GM19043 (cell line): ENCODE results near the gene GHSR.

Source experiments
- ATAC-seq: cut with Tn5 transposase; IDR thresholded peaks from one replicate; pipeline ENCODE4 v1.9.1; 2021; ENCODE audit warnings: low read depth; ENCODE audit not compliant: unreplicated experiment

Gene GHSR

DNA sequence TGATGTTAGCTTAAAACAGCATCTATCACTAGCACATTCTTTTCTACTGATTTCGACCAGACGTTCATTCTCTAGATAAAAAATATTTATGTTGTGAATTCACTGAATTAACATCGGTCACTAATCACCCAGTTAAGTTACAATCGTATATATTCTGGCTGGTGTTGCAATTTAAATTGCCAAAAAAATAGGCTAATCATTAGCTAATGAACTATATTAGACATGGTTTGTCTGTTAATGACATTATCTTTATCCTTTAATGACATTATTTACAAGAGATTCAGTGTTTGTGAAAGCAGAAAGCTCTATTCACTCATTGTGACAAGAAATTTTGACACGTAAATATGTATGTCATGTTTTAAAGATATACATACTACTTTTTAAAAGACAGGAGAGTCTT lies 6.7 kb downstream of the GHSR start:
- ATAC-seq, result no peak

DNA sequence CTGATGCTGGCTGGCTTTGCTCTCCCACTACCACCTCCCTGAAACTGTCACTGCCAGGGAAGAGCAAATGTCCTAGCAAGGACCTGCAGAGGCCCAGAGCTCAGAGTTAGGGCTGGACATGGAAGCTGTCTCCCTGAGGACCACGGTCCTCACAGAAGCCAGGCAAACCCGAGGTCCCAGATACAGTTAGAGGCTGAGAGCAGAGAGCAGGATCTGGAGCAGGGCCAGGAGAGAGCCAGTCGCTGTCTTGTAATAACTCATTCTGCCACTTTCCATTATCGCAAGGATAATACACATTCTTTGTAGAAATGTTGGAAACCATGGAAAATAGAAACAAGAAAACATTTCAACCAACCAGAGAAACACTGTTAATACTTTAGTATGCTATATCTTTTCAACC lies 10.1 kb downstream of the GHSR start:
- no peak for ATAC-seq

DNA sequence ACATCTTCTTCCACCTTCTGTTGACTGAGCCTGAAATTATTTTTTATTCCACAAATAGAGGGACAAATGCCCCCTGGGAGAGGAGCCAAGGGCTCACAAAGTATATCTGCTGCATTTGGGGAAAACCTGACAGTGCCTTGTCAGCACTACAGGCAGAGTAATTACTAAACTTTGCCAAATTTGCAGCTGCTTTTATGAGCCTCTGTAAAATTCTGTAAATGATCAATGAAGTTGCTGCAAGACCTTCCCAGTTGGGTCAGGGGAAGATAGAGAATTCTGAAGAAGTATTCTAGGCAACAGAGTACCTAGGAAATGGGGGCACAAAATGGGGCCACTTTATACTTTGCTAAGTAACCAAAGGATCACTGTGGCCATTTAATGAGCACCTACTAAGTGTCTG lies 10.5 kb downstream of the GHSR start:
- no peak for ATAC-seq

DNA sequence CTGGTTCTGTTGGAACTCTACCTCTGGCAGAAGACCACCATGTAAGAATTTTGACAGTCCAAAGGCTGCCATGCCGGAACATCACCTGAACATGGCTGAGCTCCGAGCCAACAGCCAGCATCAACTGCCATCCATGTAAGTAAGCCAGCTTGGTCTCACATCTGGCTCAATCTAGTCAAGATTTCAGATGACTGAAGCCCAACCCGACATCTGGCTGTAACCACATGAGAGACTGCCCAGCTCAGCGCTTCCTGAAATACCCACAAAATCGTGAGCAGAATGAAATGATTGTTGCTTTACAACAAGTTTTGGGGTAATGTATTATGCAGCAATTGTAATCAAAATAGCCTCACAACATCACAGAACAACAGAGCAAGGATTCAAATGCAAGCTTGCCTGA lies 32.9 kb downstream of the GHSR start:
- no peak for ATAC-seq

DNA sequence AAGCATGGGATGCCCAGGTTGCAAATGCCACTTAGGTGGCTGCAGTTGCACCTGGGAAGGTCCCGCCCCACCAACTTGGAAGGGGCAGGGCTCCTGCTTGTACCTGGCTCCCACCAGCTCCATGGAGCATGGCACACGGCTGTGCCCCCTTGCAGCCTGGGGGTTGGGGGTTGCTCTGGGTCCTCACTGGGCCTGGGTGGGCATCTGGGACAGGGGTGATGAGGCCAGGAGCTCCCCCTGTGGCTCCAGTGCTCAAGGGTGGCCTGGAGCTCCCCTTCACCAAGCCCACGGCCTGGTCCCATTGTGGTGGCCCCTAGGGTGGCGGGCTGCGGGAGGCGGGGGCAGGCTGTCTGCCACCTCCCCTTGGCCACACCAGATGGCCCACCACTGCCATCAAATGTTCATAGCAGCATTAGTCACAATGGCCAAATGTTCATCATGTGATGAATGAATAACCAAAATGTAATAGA lies 36.7 kb downstream of the GHSR start:
- ATAC-seq, result no peak

DNA sequence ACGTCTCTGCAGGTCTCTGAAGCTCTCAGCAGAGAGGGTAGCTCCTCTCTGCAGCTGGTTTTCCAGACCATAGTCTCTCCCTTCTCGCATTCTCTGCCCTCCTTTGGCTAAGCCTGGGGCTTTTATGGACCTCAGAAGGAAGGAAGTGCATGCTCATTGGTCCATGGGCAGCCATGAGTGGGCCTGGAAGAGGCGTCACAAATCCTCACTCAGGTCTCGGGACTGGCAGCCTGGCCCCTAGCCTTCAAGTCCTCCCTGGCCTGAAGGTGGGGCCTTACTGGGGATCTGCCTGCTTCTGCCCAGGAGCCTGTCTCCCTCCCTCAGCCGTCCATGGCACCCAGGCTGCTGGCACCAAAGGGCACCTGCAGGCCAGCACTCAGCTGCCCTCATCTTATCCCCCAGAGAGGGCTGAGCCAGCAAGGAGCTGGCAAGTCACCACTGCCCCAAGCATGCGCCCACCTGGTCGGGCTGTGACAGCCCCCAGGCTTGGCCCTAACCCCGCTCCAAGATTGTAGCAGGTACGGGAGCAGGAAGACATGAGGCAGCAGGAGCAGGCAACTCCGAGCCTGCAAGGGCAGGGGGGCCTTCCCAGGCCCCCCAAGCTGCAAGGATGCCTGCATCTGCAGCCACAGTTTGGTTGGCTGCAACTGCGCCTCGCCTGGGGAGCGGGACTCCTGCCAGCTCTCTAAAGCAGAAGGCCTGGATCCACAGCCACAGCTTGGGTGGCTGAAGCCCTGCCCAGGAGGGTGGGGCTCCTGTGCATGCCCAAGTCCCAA lies 37.4 kb downstream of the GHSR start:
- no peak for ATAC-seq

DNA sequence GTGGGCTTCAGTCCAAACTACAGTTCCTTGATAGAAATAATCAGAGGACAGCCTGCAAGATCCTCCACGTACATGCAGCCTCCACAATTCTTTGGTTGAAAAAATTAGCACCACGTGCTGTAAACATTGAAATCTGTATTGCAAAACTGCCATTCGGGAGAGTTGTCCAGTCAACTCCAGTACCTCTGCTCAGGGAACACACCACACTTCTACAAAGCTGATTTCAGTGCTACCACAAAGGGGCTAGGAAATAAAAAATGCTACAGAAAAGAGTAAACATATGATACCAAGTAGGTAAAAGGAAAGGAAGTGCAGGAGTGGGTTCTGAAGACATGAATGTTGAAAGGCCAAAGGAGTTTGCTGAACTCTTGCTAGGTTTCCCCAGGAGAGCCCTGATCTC lies 40.4 kb downstream of the GHSR start:
- no peak for ATAC-seq

DNA sequence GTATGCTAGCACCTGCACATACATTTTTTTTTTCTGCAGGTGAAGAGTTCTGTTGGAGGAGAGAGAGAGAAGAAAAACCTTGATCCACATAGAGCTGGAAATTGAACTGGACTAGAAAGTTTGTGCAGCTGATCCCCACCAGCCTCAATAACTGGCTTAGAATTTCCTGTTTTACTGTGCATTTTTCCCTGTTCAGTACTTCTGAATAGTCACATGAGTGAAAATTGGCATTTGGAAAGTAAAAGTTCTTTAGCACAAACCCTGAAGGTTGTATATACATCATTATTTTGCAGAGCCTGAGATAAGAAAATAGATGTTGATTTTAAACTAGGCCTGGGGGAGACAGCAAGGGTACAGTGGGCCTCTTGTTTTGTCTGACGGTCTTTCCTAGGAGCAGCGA lies 42.3 kb downstream of the GHSR start:
- no peak for ATAC-seq

DNA sequence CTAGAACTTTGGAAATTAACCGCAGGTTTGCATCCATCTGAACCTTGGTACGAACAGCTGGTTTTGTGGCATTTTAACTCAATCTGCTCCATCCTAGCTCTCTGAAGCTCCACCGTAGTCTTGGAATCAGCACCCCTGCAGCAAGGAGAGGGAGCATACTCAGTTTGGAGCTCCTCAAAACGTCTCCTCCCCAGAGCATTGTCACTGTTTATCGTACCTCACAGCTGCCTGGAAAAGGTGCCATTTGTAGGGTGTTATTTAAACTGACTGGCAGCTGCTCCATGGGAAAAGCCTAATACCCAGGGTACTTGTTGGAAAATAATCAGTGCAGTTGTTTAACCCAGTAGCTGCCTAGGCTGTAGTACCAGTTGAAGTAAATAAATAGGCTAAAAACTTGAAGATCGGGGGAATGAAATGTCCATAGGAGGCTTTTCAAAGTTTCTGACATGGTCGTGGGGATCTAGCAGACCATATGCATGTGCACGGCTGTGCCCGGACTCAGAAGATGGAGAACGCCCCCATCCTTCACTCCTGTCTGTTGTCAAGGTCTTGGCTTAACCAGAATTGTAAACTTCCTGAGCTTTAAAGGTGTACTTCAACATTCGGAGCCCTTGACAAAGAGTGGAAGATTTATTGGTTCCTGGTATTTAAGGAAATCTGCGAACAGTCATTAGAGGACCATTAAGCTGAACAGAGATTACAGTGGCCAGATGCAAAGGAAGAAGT lies 43.9 kb downstream of the GHSR start:
- ATAC-seq, result no peak

DNA sequence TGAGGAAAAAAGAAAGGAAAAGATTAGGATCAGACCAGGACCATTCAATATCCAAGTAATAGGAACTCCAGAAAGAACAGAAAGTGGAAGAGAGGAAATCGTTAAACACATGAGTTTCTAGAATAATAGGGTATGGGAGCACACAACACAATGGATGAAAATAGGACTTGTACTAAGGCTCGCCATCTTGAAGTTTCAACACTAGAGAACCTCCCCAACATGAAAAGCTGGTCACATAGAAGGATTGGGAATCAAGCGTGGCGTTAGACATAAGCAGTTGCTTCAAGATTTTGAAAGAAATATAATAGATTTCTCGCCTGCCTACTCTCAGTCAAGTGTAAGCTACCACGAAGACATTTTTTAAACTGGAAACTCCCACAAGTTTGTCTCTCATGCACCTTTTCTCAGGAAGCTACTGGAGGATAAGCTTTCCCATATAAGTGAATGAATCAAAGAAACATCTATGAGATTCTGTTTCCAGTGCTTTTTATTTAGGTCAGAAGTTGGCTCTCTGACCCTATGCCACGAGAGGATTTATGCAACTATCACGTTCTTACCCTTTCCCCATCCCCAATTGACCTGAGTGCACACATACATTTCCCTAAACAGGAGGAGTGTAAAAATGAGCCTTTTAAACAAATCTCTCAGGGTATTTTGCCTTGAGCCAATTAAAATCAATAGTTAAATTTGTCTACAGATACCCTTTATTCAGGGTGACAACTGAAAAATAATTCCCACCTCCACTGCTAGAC lies 45.2 kb downstream of the GHSR start:
- ATAC-seq, result no peak

DNA sequence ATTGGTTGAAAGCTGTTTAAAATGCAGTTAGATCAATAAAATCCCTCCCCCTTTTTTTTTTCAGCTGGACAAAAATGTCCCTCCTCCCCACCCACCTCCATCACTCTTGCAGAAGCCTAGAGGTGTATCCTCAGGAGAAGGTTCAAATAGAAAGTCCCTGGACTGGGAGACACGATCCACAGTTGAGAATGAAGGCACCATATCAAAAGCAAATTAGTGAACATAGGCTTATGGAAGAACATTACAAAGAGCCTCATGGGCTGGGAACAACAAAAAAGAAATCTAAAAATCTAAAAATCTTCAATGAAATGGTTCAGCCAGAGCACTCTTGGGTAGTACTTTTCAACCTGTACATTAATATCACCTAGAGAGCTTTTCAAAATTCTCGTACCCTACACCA lies 46.2 kb downstream of the GHSR start:
- no peak for ATAC-seq

DNA sequence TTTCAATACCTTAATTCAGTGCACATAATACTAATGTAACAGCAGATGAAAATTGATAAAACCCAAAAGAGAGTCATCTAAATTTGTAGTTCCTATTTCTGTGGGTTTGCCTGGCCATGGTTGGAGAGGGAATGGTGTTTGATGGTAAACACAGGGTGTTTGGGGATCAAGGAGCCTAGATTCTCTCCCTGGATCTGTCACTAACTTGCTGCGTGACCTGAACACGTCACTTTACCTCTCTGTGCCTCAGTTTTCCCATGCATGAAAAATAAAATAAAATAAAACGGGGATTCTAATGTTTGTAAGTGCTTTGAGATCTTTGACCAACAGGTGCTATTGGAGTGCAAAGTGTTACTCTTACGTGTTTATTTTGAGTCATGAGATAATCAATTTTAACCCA lies 49.8 kb downstream of the GHSR start:
- ATAC-seq, result no peak

DNA sequence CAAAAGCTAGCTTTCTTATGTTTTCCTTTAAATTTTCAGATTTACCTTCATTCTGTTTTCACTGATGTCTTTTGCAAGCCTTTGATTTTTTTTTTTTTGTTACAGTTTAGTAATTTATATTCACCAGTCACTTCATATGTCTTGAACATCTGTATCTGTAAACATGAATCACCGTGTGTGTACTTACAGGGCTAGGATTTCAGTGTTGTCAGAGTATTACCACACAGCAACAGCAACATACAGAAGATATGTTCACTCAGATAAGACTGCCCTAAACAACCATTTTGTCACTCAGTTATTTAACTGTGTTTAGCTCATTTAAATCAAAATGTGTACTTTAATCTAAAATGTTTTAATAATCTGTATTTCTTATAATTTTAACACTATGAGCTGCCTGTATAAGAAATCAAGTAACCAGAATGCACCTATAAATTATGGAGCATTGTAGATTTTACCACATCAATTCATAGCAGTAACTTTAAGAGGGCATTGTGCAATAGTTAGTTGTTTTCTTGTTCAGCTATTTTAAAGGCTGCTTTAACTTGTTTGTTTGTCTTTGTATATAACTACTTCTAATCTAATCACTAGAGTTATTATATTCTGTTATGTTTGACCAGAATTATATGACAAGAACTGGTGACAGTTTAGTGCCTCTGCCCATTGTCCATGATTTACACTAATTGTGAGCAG lies 50.4 kb downstream of the GHSR start:
- no peak for ATAC-seq

DNA sequence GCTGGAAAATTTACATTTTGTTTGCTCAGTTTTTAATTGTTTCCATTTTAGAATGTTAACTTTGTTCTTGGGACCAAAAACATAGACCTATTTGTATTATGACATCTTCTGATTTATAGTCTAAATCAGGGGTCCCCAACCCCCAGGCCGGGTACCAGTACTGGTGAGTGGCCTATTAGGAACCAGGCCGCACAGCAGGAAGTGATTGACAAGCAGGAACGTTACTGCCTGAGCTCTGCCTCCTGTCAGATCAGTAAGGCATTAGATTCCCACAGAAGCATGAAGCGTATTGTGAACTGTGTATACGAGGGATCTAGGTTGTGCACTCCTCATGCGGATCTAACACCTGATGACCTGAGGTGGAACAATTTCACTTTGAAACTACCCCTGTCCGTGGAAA lies 51.9 kb downstream of the GHSR start:
- no peak for ATAC-seq

DNA sequence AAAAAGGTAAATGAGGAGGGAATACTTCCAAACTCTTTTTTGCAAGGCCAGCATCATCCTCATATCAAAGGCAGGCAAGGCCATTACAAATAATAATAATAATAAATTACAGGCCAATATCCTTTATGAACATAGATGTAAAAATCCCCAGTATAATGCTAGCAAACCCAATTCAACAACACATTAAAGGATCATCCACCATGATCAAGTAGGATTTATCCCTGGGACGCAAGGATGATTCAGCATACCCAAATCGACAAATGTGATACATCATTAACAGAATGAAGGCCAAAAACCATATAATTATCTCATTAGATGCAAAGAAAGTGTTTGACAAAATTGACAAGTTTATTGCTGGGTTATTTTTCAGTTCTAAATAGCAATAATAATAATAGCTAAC lies 53.6 kb downstream of the GHSR start:
- ATAC-seq, result no peak
